DND-41 (cell line): ENCODE measurements around the gene FLNB.

Experiments used
- EZH2 ChIP-seq: IDR thresholded peaks from 3 replicates; pipeline ENCODE4 v1.6.1; 2012; ENCODE audit warnings: borderline replicate concordance, low read depth, mild to moderate bottlenecking, moderate library complexity, low read length, inconsistent platforms; ENCODE audit not compliant: severe bottlenecking
- TF ChIP-seq, protein P1 (sequence below): IDR thresholded peaks from 2 replicates; pipeline ENCODE4 v1.5.1; 2012; ENCODE audit warnings: borderline replicate concordance, low read length, moderate library complexity, mild to moderate bottlenecking; ENCODE audit not compliant: poor library complexity, severe bottlenecking; ENCODE audit errors: extremely low read depth

DNA sequence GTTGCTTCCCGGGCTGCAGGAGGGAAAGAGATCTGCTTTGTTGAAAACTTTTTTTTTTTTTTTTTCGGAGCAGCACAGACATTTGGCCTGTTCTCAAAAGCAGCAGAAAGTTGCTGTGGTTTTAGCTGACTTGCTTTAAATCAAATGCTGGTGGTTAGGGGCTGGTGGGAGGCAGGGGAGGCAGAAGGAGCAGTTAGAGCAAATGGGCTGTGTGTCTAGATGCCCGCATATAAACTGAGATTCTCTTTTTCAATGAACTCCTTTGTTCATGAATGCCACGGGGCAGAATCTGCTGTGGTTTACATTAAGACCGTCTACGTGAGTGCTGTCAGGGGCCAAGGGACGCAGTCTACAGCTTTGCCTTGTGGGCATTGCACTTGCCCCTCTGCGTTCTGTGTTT, 95.9 kb downstream of the FLNB start:
- TF ChIP-seq, protein P1, sequence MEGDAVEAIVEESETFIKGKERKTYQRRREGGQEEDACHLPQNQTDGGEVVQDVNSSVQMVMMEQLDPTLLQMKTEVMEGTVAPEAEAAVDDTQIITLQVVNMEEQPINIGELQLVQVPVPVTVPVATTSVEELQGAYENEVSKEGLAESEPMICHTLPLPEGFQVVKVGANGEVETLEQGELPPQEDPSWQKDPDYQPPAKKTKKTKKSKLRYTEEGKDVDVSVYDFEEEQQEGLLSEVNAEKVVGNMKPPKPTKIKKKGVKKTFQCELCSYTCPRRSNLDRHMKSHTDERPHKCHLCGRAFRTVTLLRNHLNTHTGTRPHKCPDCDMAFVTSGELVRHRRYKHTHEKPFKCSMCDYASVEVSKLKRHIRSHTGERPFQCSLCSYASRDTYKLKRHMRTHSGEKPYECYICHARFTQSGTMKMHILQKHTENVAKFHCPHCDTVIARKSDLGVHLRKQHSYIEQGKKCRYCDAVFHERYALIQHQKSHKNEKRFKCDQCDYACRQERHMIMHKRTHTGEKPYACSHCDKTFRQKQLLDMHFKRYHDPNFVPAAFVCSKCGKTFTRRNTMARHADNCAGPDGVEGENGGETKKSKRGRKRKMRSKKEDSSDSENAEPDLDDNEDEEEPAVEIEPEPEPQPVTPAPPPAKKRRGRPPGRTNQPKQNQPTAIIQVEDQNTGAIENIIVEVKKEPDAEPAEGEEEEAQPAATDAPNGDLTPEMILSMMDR = no peak
- no peak for TF ChIP-seq EZH2
